SK-N-SH (cell line): Measurements from ENCODE around the gene DCLK1. TPM values are rescaled to one million over a fixed set of nuclear protein-coding genes. Genes with fewer than 3 reads are reported as not detected.

Experiments
- CTCF ChIA-PET: fragments of 300-600, 350-600 bp; formaldehyde crosslinking; extraction: SDS; loops from one replicate; lab custom pipeline; 2021; lab: Yijun Ruan, JAX
- POLR2A ChIA-PET: fragments of 350-600 bp; sonication (Branson Sonifier 250); formaldehyde crosslinking; extraction: SDS; loops from one replicate; lab custom pipeline; 2020; ENCODE audit warnings: antibody characterized with exemption, inconsistent platforms; lab: Yijun Ruan, JAX
- DNase-seq: peaks from one replicate; pipeline ENCODE4 v3.0.0; 2012
- H2AFZ ChIP-seq: fragments of 200-600 bp; sonication (generic); 2 replicates; pipeline ENCODE4 v1.8.1; 2016; ENCODE audit warnings: antibody characterized with exemption, mild to moderate bottlenecking, low read depth
- H3F3A ChIP-seq: fragments of 200-600 bp; sonication (generic); replicated peaks from 2 replicates; pipeline ENCODE3; 2016; ENCODE audit warnings: antibody characterized with exemption, mild to moderate bottlenecking; ENCODE audit not compliant: insufficient read depth
- H3K27ac ChIP-seq, 2 experiments: fragments of 200-500 bp in 1 of 2; fragments of 200-600 bp in 1 of 2; sonication (Bioruptor generic) in 1 of 2; sonication (generic), shearing (Covaris generic) in 1 of 2; 2 replicates each; pipeline versions ENCODE4 v1.5.1 to v1.6.1; 2014 to 2016; ENCODE audit warnings: low read depth in 2 of 2, inconsistent platforms in 1 of 2, low read length in 1 of 2, mild to moderate bottlenecking in 1 of 2, mixed read lengths in 1 of 2
- H3K27me3 ChIP-seq: fragments of 200-600 bp; sonication (generic), shearing (Covaris generic); 2 replicates; pipeline ENCODE4 v1.6.1; 2016; ENCODE audit warnings: mixed run types; ENCODE audit not compliant: insufficient read depth
- H3K36me3 ChIP-seq, 2 experiments: fragments of 200-500 bp in 1 of 2; fragments of 200-600 bp in 1 of 2; sonication (Bioruptor generic) in 1 of 2; sonication (generic) in 1 of 2; replicated peaks in 1 of 2; 2 replicates each; pipeline versions ENCODE3 to v1.5.1; 2014 to 2016; ENCODE audit warnings: low read length in 1 of 2, mild to moderate bottlenecking in 1 of 2; ENCODE audit not compliant: insufficient read depth in 2 of 2, control insufficient read depth in 1 of 2
- H3K4me1 ChIP-seq, 2 experiments: fragments of 200-500 bp in 1 of 2; fragments of 200-600 bp in 1 of 2; sonication (Bioruptor generic) in 1 of 2; sonication (generic), shearing (Covaris generic) in 1 of 2; 2 replicates each; pipeline versions ENCODE4 v1.5.1 to v1.6.1; 2014 to 2016; ENCODE audit warnings: low read depth in 1 of 2, low read length in 1 of 2, mixed run types in 1 of 2; ENCODE audit not compliant: insufficient read depth in 2 of 2, control insufficient read depth in 1 of 2
- H3K4me2 ChIP-seq: fragments of 200-600 bp; sonication (generic), shearing (Covaris generic); 2 replicates; pipeline ENCODE4 v1.6.1; 2017; ENCODE audit warnings: mixed run types
- H3K4me3 ChIP-seq, 2 experiments: fragments of 200-500 bp in 1 of 2; fragments of 200-600 bp in 1 of 2; sonication (Bioruptor generic) in 1 of 2; sonication (generic), shearing (Covaris generic) in 1 of 2; 2 replicates each; pipeline versions ENCODE4 v1.5.1 to v1.8.1; 2014 to 2016; ENCODE audit warnings: low read depth in 2 of 2, inconsistent platforms in 1 of 2, low read length in 1 of 2, mild to moderate bottlenecking in 1 of 2, mixed read lengths in 1 of 2, moderate library complexity in 1 of 2
- H3K79me2 ChIP-seq: fragments of 200-600 bp; sonication (generic); 2 replicates; pipeline ENCODE4 v1.8.1; 2017; ENCODE audit warnings: mild to moderate bottlenecking; ENCODE audit not compliant: insufficient read depth
- H3K9ac ChIP-seq: fragments of 200-600 bp; sonication (generic); 2 replicates; pipeline ENCODE4 v1.6.1; 2017; ENCODE audit warnings: mixed run types
- H3K9me2 ChIP-seq: fragments of 200-600 bp; sonication (generic); 2 replicates; pipeline ENCODE4 v1.6.1; 2017; ENCODE audit warnings: mixed run types
- H3K9me3 ChIP-seq: fragments of 200-600 bp; sonication (generic); 2 replicates; pipeline ENCODE4 v1.6.1; 2017; ENCODE audit warnings: mixed run types, mild to moderate bottlenecking, moderate library complexity
- H4K20me1 ChIP-seq: fragments of 200-600 bp; sonication (generic); 2 replicates; pipeline ENCODE4 v1.6.1; 2017; ENCODE audit warnings: mild to moderate bottlenecking, mixed run types; ENCODE audit not compliant: insufficient read depth
- CHD2 ChIP-seq: fragments of 150-350 bp; IDR thresholded peaks from 2 replicates; pipeline ENCODE4 v1.6.1; 2018; ENCODE audit warnings: low read length; ENCODE audit not compliant: partially characterized antibody
- CTCF ChIP-seq: fragments of 200-600 bp; sonication (generic); IDR thresholded peaks from 2 replicates; pipeline ENCODE4 v1.6.1; 2017; ENCODE audit warnings: antibody characterized with exemption, mild to moderate bottlenecking, moderate library complexity
- EP300 ChIP-seq, 2 experiments: IDR thresholded peaks; 2 replicates each; pipeline versions ENCODE4 v1.4.0 to v1.6.1; 2012; ENCODE audit warnings: borderline replicate concordance in 1 of 2, low read depth in 1 of 2, low read length in 1 of 2
- EZH2phosphoT487 ChIP-seq: fragments of 200-600 bp; sonication (generic); IDR thresholded peaks from 2 replicates; pipeline ENCODE4 v1.6.1; 2017; ENCODE audit warnings: low read depth, mixed run types, mild to moderate bottlenecking, antibody characterized with exemption, moderate library complexity, borderline replicate concordance
- FOXJ3 ChIP-seq: sonication (generic); formaldehyde crosslinking; IDR thresholded peaks from 2 replicates; pipeline ENCODE4 v1.5.1; 2020; ENCODE audit warnings: mild to moderate bottlenecking, missing genetic modification reagents
- JUND ChIP-seq: IDR thresholded peaks from 2 replicates; pipeline ENCODE4 v1.4.0; 2012
- MAX ChIP-seq: IDR thresholded peaks from 2 replicates; pipeline ENCODE4 v1.4.0; 2012; ENCODE audit warnings: low read depth
- MEF2A ChIP-seq: IDR thresholded peaks from 2 replicates; pipeline ENCODE4 v1.4.0; 2012; ENCODE audit warnings: low read depth, borderline replicate concordance
- MXI1 ChIP-seq: IDR thresholded peaks from 2 replicates; pipeline ENCODE4 v1.6.1; 2012; ENCODE audit warnings: mild to moderate bottlenecking, low read depth, low read length, improper control_type of control experiment
- NFIC ChIP-seq: IDR thresholded peaks from 2 replicates; pipeline ENCODE4 v1.4.0; 2012; ENCODE audit warnings: borderline replicate concordance
- POLR2AphosphoS5 ChIP-seq: IDR thresholded peaks from 2 replicates; pipeline ENCODE4 v1.6.1; 2012; ENCODE audit warnings: low read depth, low read length
- REST ChIP-seq: IDR thresholded peaks from 2 replicates; pipeline ENCODE4 v1.6.1; 2012; ENCODE audit warnings: mild to moderate bottlenecking, low read depth, low read length, moderate library complexity
- SMC3 ChIP-seq: IDR thresholded peaks from 2 replicates; pipeline ENCODE4 v1.6.1; 2012; ENCODE audit warnings: low read depth, low read length, improper control_type of control experiment
- TCF12 ChIP-seq: IDR thresholded peaks from 2 replicates; pipeline ENCODE4 v1.4.0; 2012
- YY1 ChIP-seq: IDR thresholded peaks from 2 replicates; pipeline ENCODE4 v1.4.0; 2012; ENCODE audit warnings: low read depth, mild to moderate bottlenecking
- WGBS: methylation state at CpG from one replicate; pipeline ENCODE4 v1.1.6; 2017; ENCODE audit warnings: low lambda C conversion rate; 5-methylcytosine and 5-hydroxymethylcytosine counted together
- polyA plus RNA-seq, 3 experiments: library from polyadenylated mRNA; depleted of rRNA; stranded (reverse); fragments of >200 nt; gene quantifications; 2 replicates each; pipeline ENCODE4 v1.2.3, GENCODE V29; 2012

Gene DCLK1
- polyA plus RNA-seq, 1 of the 3 experiments (the other 2 are of a cell fraction): 1.1 TPM

GRCh38 chr13:35909091-35909490 lies 222.1 kb downstream of the DCLK1 start:
- Histone ChIP-seq H3K27ac (no peak overlapping the region), H4K20me1 (no peaks in the 10 kb centered on the region), H3K27me3 (no peaks in the 10 kb centered on the region), H3K4me2 (no peak overlapping the region), H3K9me2 (no peaks in the 10 kb centered on the region), H3F3A (peaks cover 4% of the 10 kb centered on the region), H3K4me3 (no peak overlapping the region), H2AFZ (no peak overlapping the region), H3K36me3 (peaks cover 0 to 3% of the 10 kb centered on the region in 2 experiments), H3K79me2 (no peaks in the 10 kb centered on the region), H3K9me3 (no peaks in the 10 kb centered on the region), H3K4me1 (no peaks in the 10 kb centered on the region; a peak in 1 of 4 replicates), H3K9ac (no peak overlapping the region)
- TF ChIP-seq CHD2: no peak
- no peak for TF ChIP-seq EP300 (IDR thresholded peaks at IDR 0.05; ENCODE audit: borderline replicate concordance in 1 of 2, low read depth in 1 of 2, low read length in 1 of 2)
- no peak for TF ChIP-seq MAX
- WGBS: 97% methylated on average over 4 of the region's 4 CpGs
- POLR2A ChIA-PET: no interaction called here
- no peak for DNase-seq
- CTCF ChIA-PET: interaction anchor here (0.8 to 1.2 kb wide), 2 partner anchors 44 to 128 kb away, joined by 3 read pairs; no protein-coding TSS in a partner anchor

GRCh38 chr13:35908226-35908625 lies 223.0 kb downstream of the DCLK1 start:
- Histone ChIP-seq H3F3A (no peaks in the 10 kb centered on the region), H3K9me3 (no peaks in the 10 kb centered on the region), H3K9me2 (no peaks in the 10 kb centered on the region), H3K27ac (no peak overlapping the region), H3K9ac (no peak overlapping the region), H3K27me3 (no peaks in the 10 kb centered on the region), H3K4me2 (no peak overlapping the region), H3K79me2 (no peaks in the 10 kb centered on the region), H3K36me3 (no peaks in the 10 kb centered on the region), H2AFZ (no peak overlapping the region), H4K20me1 (no peaks in the 10 kb centered on the region), H3K4me1 (no peaks in the 10 kb centered on the region; a peak in 2 of 4 replicates), H3K4me3 (no peak overlapping the region)
- no peak for DNase-seq
- no peak for TF ChIP-seq SMC3
- TF ChIP-seq NFIC: no peak
- WGBS: 96% methylated on average over 1 of the region's 1 CpG
- CTCF ChIA-PET: no interaction called here
- POLR2A ChIA-PET: no interaction called here

- Histone ChIP-seq H4K20me1 (no peaks in the 10 kb centered on the region), H3F3A (no peaks in the 10 kb centered on the region), H3K27ac (no peak overlapping the region), H3K79me2 (no peaks in the 10 kb centered on the region), H3K9me3 (no peaks in the 10 kb centered on the region), H3K9me2 (no peaks in the 10 kb centered on the region), H2AFZ (no peak overlapping the region), H3K36me3 (no peaks in the 10 kb centered on the region), H3K27me3 (no peaks in the 10 kb centered on the region), H3K9ac (no peak overlapping the region), H3K4me3 (no peak overlapping the region), H3K4me2 (no peak overlapping the region), H3K4me1 (peaks cover 0 to 7% of the 10 kb centered on the region in 2 experiments; a peak in 2 of 4 replicates)
- ChIA-PET POLR2A (no interaction called here), CTCF (interaction anchor here (0.9 kb wide), 1 partner anchor 9 kb away, joined by 3 read pairs; no protein-coding TSS in a partner anchor)
- WGBS: 75% methylated on average over 4 of the region's 4 CpGs
- DNase-seq: no peak
- no peak for TF ChIP-seq YY1
- TF ChIP-seq EZH2phosphoT487: no peak
- no peak for TF ChIP-seq TCF12
- no peak for TF ChIP-seq MEF2A
- no peak for TF ChIP-seq REST
- TF ChIP-seq POLR2AphosphoS5: no peak
- no peak for TF ChIP-seq JUND
- TF ChIP-seq CTCF: no peak
- no peak for TF ChIP-seq FOXJ3 (CRISPR knock-in tag)
- no peak for TF ChIP-seq MXI1
- no peak for TF ChIP-seq CHD2
- TF ChIP-seq NFIC: no peak
These were observed 224.5 kb downstream of the DCLK1 start for GRCh38 chr13:35906636-35907035.
